A549 treated with RU486 at 1 μM for 4 hours (cell line): ENCODE results near the gene SCD. TPM values are rescaled to one million over a fixed set of nuclear protein-coding genes. Genes with fewer than 3 reads are reported as not detected.

Source experiments
- total RNA-seq: library from RNA; stranded (reverse); fragments of 200-300 nt; extraction: Qiagen RNA extraction; gene quantifications from 5 replicates; pipeline ENCODE4 v1.2.3, GENCODE V29; 2022; ENCODE audit warnings: low read depth

Gene SCD
- total RNA-seq: 139 to 206 TPM (median 183 TPM) in 5 replicates

DNA sequence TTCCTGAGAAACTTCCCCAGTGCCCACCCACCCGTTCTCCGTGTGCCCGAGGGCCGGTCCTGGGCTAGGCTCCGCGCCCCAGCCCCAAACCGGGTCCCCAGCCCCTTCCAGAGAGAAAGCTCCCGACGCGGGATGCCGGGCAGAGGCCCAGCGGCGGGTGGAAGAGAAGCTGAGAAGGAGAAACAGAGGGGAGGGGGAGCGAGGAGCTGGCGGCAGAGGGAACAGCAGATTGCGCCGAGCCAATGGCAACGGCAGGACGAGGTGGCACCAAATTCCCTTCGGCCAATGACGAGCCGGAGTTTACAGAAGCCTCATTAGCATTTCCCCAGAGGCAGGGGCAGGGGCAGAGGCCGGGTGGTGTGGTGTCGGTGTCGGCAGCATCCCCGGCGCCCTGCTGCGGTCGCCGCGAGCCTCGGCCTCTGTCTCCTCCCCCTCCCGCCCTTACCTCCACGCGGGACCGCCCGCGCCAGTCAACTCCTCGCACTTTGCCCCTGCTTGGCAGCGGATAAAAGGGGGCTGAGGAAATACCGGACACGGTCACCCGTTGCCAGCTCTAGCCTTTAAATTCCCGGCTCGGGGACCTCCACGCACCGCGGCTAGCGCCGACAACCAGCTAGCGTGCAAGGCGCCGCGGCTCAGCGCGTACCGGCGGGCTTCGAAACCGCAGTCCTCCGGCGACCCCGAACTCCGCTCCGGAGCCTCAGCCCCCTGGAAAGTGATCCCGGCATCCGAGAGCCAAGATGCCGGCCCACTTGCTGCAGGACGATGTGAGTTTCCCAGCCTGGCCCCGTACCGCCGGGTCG, at the start of gene SCD:
Gene SCD, plus strand, starts transcription at position 469 of the 803 bp plus-strand sequence. Its CDS starts 272 bp downstream, at position 741.

DNA sequence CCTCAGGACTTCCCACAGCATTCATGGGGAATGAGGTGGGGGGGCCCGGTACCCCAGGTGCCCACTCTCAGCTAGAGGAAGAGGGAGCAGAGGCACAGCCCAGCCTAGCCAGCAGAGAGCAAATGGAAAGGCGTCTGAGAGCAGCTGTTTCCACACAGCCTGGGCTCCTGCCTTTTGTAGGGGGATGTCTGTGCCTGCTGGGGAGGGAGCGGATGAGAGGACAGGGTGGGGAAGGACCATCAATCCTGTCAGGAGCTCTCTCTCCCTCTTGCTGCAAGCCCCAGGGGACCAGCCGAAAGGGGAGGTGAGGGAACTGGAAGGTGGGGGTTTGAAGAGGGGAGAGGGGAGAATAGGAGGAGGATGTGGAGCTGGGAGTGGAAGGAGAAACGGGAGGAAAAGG, 17.0 kb upstream of the SCD start, which contains the start of gene PKD2L1:
Gene PKD2L1, minus strand, starts transcription at position 150 of the 400 bp plus-strand sequence. Its CDS starts 125 bp downstream, at position 25.

Other genes with a start within 250 kb of the SCD start
- gene ERLIN1, start 161.2 kb upstream of the SCD start, total RNA-seq: 42.5 to 67.9 TPM (median 54.3 TPM) in 5 replicates
- 12.2 to 25.4 TPM (median 22.2 TPM) in 5 replicates for gene CHUK, start 117.6 kb upstream of the SCD start, total RNA-seq
- gene CWF19L1, start 79.6 kb upstream of the SCD start, total RNA-seq: 21.6 to 25.1 TPM (median 22.6 TPM) in 5 replicates
- gene BLOC1S2, start 60.6 kb upstream of the SCD start, total RNA-seq: 83.3 to 121 TPM (median 103 TPM) in 5 replicates
- 0.07 TPM in 1 of 5 replicates, not detected in the others for gene PKD2L1, start 17.0 kb upstream of the SCD start, total RNA-seq
- 0.08 TPM in 1 of 5 replicates, not detected in the others for gene WNT8B, start 115.8 kb downstream of the SCD start, total RNA-seq
- gene SEC31B, start 172.6 kb downstream of the SCD start, total RNA-seq: 1.7 to 2.6 TPM (median 2.2 TPM) in 5 replicates
- 273 to 294 TPM (median 277 TPM) in 5 replicates for gene NDUFB8, start 182.6 kb downstream of the SCD start, total RNA-seq
- 13.7 to 19.5 TPM (median 18.2 TPM) in 5 replicates for gene HIF1AN, start 188.7 kb downstream of the SCD start, total RNA-seq